Myocyte (in vitro differentiated cells): ENCODE results near the gene SDK2. TPM values are rescaled to one million over a fixed set of nuclear protein-coding genes. Genes with fewer than 3 reads are reported as not detected.
"Not testable (repeated sequence)": the region's sequence is repeated elsewhere in the genome, so short reads cannot be mapped to it uniquely, and the experiment has no call there.

ENCODE experiments used
- DNase-seq: peaks from one replicate; pipeline ENCODE4 v3.0.0-alpha.2; 2012; ENCODE audit warnings: low read depth
- total RNA-seq: library from RNA; depleted of rRNA; stranded (reverse); fragments of >200 nt; gene quantifications from 2 replicates; pipeline ENCODE4 v1.2.3, GENCODE V29; 2014

SDK2 gene
- total RNA-seq, 1 donor from 2014 or later, result not detected

DNA sequence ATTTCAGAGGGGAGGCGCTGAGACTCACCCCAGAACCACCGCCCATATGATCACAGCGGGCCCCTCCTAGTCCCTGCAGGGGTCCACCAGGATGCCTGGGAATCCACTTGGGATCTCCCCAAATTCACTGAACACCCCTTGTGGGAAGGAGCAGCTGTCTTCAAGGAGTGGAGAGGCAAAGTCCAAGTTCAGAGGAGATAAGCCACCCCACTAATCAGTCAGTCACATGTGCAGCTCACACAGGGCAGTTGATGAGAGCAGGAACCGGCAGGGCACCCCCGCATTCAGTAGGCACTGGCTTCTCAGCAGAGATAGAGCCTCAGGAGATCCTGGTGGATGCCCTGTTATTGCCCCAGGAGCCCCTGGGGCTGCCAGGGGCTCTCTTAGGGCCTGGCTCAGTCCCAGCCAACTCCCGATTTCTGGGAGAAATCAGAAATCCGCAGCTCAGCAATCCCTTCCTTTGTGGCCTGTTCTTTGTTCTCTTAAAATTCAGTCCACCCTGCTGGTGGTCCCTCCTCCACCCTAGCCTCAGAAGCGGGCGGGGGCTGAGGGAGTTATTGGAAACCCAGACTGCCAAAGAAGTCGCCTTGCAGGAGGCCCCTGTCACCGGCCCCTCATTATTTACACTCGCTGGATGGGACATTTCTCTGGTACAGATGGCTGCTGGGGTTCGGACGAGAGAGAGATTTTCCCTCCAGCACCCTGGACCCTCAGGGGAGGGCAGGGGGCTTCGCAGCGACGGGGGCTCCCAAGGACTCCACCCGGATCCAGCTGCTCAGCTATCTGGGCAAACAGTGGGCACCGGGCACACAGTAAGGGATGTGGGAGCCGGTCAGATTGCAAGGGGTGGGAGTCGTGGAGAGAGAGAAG is 334.3 kb downstream of the SDK2 start:
- DNase-seq, result no peak

DNA sequence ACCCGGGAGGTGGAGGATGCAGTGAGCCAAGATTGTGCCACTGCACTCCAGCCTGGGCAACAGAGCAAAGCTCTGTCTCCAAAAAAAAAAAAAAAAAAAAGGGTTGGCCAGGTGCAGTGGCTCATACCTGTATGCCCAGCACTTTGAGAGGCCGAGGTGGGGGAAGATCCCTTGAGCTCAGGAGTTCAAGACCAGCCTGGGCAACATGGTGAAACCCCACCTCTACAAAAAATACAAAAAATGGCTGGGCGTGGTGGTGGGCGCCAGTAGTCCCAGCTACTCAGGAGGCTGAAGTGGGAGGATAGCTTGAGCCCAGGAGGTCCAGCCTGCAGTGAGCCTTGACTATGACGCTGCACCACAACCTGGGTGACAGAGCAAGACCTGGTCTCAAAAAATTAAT is 335.3 kb downstream of the SDK2 start:
- DNase-seq, result not testable (repeated sequence)

- no peak for DNase-seq
Observed at GRCh38 chr17:73308017-73308823, 336.0 kb downstream of the SDK2 start.

GRCh38 chr17:73307130-73307529 is 337.1 kb downstream of the SDK2 start:
- no peak for DNase-seq

DNA sequence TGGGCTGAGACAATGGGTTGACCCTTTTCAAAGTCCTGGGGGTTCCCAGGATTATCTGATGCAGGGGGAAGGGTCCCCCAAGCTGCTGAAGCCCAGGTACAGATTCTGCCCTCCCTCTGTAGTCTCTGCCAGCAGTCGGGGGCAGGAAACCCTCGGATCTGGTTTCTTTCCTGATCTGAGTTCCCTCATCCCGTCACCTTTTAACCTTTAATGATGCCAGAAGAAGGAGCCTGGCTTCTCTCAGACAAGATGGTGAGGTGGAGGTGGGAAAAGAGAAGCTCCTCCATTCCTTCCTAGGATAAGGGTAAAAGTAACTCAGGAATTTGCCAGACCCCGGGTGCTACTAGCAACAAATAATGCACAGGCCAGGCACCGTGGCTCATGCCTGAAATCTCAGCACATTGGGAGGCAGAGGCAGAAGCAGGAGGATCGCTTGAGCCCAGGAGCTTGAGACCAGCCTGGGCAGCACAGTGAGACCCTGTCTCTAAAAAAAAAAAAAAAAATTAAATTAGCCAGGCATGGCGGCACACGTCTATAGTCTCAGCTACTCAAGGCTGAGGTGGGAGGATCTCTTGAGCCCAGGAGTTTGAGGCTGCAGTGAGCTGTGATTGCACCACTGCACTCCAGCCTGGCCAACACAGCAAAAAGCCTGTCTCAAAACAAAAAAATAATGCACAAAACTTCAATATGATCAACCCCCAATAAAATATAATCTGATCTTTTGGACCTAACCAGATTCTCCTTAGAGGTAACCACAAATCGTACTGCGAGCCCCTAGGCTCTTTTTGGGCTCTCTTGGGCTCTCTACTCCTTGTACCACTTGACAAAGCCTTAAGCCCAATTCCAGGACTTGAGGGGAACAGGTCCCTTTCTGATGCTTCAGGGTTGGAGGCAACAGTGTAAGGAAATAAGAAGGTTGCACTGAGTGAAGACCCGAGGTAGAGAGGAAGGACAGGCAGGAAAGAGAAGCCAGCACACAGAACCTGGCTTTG is 338.1 kb downstream of the SDK2 start:
- no peak for DNase-seq

DNA sequence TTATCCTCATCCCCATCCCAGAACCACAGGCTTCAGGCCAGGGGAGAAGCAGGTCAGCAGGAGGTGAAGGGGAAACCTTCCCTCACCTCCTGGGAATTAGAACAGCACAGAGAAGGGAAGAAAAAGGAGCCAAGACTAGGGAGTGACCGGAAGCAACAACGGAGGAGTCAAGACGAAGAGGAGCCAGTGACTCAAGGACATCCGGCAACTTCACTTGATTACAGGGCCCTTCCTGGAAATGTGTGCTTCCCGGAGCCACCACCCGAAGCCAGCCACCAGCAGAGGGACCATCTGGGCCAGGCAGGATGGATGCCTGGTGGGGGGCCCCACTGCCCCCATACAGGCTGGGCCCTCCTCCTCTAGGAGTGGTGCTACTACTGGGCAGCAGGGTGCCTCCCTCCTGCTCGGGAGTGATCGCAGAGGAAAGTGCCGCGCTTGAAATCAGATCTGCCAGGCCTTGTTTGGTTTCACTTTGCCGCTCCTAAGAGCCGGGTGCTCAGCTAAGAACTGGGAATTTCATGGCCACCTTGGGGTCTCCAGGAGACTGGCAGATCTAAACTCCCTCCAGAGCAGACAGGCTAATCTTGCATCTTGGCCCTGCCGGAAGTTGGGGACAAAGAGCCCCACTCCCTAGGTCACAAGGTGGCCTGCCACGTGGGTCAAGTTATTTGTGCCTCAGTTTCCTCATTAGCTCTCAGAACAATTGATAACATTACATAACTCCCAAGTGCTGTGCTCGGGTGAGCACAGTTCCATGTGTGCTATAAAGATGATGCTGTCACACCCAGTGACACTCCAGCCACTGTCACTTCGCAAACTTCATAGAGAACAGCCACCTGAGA is 339.1 kb downstream of the SDK2 start:
- DNase-seq, result peak; percentile 64

GRCh38 chr17:73304438-73304837 is 339.8 kb downstream of the SDK2 start:
- DNase-seq, result no peak

DNA sequence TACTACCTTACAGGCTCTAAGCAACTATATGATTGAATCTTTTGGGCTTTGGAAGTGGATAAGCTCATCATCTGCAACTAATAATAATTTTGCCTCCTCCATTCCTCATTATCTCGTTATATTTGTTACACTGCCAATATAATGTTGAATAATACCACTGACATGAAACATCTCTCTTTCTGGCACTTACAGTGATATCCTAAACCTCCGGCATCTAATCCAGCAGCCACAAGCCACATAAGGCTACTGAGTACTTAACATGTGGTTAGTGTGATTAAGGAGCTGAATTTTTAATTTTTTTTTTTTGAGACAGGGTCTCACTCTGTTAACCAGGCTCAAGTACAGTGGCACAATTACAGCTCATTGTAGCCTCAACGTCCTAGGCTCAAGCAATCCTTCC is 342.1 kb downstream of the SDK2 start:
- peak; percentile 63 for DNase-seq

DNA sequence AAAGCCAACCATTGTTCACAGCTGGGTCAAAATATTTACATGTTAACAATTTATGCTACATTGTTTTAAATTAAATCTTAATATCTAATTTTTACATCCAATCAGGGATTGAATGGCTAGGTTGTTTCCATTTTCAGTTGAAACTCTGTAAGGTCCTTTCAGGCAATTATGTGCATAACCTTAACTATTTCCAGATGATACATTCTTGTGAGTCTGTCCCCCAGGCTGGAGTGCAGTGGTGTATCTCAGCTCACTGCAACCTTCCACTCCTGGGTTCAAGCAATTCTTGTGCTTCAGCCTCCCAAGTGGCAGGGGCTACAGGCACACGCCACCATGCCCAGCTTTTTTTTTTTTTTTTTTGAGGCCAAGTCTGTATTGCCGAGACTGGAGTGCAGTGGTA is 342.9 kb downstream of the SDK2 start:
- no peak for DNase-seq

DNA sequence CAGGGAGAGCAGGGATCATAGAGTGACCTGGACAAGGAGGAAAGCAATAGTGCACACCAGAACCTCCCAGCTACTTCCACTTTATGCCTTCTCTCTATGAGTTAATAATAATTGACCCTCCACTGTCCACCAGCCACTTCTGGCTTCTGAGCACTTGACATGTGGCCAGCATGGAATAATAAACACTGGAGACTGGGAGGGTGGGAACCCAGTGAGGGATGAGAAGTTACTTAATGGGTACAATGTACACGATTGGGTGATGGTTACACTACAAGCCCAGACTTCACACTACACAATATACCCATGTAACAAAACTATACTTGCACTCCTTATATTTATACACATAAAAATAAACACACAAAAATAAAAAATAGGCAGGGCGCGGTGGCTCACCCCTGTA is 343.9 kb downstream of the SDK2 start:
- no peak for DNase-seq

GRCh38 chr17:73297934-73298861 is 346.0 kb downstream of the SDK2 start:
- DNase-seq, result no peak

DNA sequence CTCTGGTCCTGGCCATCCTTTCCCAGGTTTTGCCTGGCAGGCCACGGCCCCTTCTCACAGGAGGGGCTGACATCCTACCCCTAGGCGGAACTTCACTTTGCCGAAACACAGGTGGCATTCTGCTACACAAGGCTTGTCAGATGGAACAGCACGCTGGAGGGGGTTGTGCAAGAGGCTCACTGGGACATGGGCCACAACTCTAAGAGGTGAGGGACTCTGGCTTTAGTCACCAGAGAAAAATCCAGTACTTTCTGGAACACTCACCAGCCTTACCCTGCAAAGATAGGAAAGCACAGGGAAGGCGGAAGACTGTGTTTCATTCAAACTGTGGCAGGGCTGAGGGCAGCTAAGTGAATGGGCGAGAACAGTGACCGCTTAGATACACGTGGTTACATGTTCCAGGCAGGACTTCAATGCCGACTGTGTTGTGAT is 350.7 kb downstream of the SDK2 start:
- no peak for DNase-seq

DNA sequence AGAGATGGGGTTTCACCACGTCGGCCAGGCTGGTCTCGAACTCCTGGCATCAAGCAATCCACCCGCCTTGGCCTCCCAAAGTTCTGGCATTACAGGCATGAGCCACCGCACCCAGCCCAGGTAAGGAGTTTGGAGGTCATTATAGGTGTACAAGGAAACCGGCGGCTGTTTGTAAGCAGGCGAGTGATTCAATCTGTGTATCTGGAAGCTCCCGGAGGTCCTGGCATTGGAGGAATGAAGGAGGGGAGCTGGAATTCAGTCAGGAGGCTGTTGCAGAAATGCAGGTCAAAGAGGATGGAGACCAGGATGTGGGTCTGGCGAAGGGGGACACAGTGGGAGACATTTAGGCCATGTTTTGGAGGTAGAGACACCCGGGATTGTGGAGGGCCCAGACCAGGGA is 351.2 kb downstream of the SDK2 start:
- no peak for DNase-seq

GRCh38 chr17:73292031-73292531 is 352.2 kb downstream of the SDK2 start:
- peak; percentile 96 for DNase-seq

GRCh38 chr17:73291260-73291801 is 352.9 kb downstream of the SDK2 start:
- peak; percentile 96 for DNase-seq

GRCh38 chr17:73290399-73291259 is 353.6 kb downstream of the SDK2 start:
- DNase-seq, result no peak

GRCh38 chr17:73289549-73290254 is 354.5 kb downstream of the SDK2 start:
- no peak for DNase-seq
